ENCODE results near the gene DCC.

GRCh38 chr18:52691841-52692240, 351.8 kb downstream of the DCC start:
- TF ChIP-seq, protein P1, sequence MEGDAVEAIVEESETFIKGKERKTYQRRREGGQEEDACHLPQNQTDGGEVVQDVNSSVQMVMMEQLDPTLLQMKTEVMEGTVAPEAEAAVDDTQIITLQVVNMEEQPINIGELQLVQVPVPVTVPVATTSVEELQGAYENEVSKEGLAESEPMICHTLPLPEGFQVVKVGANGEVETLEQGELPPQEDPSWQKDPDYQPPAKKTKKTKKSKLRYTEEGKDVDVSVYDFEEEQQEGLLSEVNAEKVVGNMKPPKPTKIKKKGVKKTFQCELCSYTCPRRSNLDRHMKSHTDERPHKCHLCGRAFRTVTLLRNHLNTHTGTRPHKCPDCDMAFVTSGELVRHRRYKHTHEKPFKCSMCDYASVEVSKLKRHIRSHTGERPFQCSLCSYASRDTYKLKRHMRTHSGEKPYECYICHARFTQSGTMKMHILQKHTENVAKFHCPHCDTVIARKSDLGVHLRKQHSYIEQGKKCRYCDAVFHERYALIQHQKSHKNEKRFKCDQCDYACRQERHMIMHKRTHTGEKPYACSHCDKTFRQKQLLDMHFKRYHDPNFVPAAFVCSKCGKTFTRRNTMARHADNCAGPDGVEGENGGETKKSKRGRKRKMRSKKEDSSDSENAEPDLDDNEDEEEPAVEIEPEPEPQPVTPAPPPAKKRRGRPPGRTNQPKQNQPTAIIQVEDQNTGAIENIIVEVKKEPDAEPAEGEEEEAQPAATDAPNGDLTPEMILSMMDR (IDR thresholded peaks at IDR 0.05), result no peak
- TF ChIP-seq POLR2A (IDR thresholded peaks at IDR 0.05), result no peak
